Measurements from ENCODE around the gene FBXW5.

DNA sequence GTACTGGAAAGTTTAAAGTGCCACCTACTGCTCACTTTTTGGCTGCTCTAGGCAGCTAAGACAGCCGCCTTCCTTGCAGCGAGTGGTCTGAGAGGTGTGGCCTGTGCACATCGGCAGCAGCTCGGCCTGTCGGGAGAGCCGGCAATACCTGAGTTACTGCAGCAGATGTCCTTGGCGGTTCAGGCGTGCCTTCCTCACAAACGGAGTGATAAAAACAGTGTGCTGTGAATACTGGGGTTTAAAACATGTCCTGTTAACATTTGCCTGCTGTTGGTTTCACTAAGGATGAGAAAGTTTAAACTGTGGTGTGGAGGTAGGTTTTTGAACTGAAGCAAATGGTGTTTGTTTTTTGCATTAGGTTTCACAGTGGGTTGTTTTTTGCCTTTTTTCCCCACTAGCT lies 45.3 kb downstream of the FBXW5 start:
- TF ChIP-seq, protein P1, sequence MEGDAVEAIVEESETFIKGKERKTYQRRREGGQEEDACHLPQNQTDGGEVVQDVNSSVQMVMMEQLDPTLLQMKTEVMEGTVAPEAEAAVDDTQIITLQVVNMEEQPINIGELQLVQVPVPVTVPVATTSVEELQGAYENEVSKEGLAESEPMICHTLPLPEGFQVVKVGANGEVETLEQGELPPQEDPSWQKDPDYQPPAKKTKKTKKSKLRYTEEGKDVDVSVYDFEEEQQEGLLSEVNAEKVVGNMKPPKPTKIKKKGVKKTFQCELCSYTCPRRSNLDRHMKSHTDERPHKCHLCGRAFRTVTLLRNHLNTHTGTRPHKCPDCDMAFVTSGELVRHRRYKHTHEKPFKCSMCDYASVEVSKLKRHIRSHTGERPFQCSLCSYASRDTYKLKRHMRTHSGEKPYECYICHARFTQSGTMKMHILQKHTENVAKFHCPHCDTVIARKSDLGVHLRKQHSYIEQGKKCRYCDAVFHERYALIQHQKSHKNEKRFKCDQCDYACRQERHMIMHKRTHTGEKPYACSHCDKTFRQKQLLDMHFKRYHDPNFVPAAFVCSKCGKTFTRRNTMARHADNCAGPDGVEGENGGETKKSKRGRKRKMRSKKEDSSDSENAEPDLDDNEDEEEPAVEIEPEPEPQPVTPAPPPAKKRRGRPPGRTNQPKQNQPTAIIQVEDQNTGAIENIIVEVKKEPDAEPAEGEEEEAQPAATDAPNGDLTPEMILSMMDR (conservative IDR thresholded peaks at IDR 0.05; ENCODE audit: low read length) = no peak
- no peak for TF ChIP-seq EZH2phosphoT487 (IDR thresholded peaks at IDR 0.05; ENCODE audit: borderline replicate concordance, low read depth, low read length)
